COLO668 (cell line): ENCODE data around the gene EMID1.

Experiments used
- DNase-seq: peaks from one replicate; lab custom pipeline; 2025; ENCODE audit not compliant: unreplicated experiment; lab: John Stamatoyannopoulos, UW

The EMID1 gene

DNA sequence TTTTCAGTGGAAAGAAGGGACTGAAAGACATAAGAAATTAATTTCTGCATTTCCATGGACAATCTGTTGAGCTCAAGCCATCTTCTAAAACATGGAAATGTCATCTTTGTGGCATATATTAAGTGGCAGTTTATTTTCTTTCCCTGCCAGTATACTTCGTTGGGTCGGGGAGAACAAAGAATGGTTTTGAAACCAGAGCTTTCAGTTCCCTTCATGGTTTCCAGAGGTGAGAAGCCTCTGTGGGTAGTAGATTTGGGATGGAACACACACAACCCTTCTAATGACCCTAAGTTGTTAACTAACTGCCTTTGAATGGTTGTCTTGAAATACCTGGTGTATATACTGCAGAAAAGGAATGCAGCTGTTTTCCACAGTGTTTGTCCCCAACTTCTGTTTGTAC is 83.1 kb downstream of the EMID1 start:
- DNase-seq: no peak

DNA sequence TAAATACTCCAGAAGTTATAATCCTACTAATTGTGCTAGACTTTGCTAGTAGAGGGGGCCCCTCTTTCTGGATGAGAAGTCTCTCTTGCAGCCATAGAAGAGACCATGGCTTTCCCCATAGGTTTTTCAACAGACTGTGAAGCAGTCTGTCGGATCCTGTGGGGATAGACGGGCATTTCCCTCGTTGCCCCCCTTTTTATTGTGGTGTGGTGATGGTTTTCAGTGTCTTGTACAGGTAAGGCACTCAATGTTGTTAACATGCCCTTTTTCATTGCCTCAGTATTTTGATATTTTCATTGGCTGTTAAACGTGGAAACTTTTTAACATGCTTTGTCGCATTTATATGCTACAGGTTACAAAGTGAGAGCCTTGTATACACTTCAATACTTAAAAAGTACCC is 84.4 kb downstream of the EMID1 start:
- DNase-seq: no peak

DNA sequence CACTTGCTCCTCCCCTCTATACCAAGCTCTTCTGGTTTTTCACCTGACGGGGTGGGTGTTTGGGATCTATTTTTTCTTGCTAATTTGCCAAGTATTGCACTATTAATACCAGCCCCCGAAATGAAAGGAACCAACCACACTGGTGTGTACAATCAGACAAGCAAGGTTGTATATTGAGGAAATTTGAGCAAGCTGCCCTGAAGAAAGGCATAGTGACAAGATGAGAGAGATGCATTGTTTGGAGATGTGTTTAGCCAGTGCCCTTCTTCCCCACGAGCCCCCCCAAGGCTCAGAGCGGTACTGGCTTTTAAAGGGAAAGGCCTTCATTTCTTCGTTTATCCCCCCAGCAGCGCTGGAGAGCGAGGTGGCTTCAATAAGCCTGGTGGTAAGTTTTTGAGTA is 85.5 kb downstream of the EMID1 start:
- DNase-seq: no peak

DNA sequence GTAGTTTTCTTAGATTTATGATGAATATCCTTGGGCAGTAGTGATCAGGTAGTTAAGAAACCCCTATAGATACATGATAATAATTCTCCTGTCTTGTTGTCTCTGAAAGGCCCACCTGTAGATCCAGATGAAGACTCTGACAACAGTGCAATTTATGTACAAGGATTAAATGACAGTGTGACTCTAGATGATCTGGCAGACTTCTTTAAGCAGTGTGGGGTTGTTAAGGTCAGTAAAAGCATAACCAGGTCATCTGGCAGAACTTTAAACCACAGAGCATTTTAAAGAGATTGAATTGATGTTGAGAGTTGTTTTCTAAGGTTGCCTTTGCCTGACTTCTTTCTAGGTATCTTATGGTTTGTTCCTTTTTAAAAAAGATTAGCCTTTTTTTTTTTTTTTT is 86.7 kb downstream of the EMID1 start:
- no peak for DNase-seq

DNA sequence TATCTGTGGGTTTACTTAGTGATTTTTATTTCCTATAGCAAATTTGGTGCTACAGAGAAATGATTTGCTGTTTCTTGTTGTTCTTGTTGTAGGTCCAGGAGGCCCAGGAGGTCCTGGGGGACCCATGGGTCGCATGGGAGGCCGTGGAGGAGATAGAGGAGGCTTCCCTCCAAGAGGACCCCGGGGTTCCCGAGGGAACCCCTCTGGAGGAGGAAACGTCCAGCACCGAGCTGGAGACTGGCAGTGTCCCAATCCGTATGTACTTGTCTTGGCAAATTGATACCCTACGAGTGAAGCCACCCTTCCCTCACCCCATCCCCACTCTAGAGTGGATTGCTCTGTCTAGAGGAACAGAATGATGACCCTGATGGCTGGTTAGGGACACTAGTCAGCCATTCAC is 92.9 kb downstream of the EMID1 start:
- DNase-seq: no peak

DNA sequence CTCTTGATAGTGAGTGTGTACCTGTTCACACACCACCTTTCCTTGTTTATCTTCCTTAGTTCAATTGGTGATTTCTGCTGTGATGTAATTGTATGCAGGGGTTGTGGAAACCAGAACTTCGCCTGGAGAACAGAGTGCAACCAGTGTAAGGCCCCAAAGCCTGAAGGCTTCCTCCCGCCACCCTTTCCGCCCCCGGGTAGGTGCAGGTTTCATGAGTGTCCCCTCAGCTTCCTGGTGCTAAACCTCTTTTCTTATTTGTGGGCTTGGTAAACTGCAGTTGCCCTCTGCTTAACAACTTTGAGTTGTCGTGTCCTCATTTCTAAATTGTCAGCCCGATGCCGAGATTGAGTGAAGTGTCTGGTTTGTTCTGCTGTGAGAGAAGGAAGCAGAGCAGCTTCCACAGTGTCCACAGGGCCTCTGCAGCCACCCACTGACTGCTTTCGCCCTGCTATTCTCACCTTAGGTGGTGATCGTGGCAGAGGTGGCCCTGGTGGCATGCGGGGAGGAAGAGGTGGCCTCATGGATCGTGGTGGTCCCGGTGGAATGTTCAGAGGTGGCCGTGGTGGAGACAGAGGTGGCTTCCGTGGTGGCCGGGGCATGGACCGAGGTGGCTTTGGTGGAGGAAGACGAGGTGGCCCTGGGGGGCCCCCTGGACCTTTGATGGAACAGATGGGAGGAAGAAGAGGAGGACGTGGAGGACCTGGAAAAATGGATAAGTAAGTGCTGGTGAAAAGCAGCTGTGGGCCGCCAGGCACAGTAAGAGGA is 93.6 kb downstream of the EMID1 start:
- no peak for DNase-seq

DNA sequence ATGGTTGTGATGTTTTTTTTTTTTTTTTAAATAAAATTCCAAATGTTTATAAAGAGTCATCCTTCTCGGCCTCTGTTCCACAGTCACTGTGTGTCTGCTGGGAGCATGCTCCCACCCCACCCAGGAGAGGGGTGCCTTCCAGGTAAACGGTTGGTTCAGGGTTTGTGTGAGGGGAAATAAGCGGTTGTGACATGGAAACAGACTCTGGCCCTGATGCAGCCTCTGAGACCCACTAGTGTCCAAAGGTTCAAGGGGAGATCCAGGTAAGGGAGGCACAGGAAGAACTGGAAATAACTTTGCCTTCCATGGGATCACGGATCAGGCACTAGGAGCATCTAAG is 94.7 kb downstream of the EMID1 start:
- no peak for DNase-seq

DNA sequence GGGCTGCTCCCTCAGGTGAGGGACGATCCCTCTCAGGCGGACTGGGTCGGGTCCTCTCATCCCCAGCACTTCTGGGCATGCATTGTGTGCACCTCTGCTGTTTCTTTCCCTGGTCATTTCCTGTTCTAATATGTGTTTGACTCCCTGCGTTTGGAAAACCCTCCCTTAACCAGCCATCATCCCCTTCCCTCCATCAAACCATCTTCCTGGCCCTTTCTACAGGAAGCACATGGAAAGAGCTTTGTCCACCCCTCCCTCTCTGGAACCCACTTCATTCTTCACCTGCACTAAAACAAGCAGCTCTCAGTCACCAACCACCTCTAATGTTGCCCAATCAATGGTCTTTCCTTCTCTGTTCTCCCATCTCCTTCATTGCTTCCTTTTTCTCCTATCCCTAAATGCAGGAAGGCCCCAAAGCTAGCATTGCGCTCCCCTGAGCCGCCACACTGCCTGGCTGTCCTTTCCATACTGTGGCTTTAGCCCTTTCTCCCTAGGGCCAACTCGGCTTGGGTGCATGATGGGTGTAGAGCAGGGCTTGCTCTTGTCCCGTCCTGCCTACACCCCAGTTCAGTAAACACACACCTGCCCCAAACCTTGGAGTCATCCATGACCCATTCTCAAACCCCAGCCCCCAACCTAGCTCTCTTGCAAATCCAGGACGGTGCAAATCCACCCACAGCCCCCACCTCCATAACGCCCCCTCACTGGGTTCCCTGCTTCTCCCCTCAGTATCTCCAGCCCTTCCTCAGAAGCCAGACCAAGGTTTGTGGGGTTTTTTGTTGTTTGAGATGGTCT is 95.3 kb downstream of the EMID1 start:
- no peak for DNase-seq

DNA sequence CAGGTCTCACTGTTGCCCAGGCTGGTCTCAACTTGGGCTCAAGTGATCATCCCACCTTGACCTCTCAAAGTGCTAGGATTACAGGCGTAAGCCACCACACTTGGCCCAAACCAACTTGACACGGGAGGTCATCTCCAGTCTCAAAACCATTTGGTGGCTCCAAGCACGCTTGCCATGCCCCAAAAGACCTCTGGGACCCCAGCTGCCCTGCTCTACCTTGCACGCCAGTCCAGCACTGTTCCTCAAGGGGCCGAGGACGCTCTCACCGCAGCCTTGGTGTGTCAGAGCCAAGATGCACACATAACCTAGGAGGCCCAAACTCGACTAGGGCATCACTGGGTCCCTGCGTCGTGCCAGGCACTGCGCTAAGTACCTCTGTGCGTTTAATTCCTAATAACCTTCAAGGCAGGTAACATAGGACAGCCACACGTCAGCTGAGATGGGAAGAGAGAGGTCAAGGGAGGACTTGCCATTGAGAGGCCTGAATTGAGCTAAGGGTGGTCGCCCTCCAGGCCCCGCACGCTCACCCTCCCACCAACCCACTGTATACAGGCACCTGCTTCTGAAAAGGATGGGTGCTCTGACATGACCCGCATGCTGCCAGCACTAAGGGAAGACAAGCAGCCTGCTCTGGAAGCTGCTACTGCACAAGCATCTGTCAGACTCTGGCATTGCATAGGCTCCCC is 96.2 kb downstream of the EMID1 start:
- no peak for DNase-seq

DNA sequence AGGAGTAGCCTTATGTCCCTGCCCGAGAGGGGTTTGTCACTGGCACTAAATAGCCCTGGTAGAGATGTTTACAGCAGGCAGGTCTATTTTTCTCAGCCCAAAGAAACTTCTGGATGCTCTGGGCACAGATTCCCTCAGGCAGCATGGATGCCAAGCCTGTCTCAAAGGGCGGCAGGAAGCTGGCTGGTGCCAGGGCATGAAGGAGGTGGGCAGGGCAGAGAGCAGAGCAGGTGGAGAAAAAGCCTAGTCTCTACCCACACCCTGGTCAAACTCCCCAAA is 96.6 kb downstream of the EMID1 start:
- no peak for DNase-seq

DNA sequence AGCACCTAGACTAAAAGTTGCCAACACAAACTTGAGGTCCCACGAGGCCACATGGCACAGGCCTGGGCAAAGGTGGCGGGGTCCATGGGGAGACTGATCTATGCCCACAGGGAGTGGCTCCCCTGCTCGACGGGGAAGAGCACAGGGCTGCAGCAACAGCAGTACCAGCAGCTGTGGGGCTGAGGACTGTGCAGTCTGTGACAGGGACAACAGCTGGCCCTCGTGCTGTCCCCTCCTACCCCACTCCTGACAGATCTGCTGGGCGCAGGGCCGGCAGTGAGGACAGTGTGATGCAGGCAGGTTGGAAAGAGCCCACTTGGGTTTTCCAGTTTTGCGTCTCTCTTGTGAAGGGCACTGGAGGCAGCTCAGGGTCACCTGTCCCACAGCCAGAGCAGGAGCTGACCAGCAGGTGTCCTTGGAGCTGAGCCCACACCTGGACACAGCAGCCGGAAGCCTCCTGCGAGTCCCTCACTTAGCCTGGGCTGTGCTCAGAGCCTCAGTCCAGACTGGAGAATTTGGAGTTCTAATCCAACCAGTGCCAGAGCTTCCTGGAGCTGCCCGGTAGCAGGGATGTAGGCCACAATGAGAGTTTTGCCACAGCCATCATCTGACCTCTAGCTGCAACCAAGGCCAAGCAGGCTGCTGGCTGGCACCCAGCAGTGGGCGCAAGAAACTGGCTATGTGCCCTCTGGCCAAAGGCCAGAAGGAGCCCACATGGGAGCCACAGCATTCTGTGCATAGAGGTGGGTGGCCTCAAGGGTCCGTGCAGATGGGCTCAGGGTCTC is 97.2 kb downstream of the EMID1 start:
- no peak for DNase-seq

DNA sequence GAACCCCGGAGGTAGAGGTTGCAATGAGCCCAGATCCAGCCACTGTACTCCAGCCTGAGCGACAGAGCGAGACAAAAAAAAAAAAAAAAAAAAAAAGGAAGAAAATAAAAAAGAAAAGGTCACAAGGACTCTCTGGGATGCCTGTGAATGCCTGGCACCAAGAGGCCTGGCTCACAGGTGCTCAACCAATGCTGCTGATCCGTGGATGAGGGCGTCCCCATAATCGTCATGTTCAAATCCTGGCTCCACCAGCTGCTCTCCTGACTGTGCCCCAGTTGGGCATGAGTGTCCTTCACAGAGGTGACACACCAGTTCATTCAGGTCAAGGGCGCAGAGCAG is 100.1 kb downstream of the EMID1 start:
- no peak for DNase-seq

DNA sequence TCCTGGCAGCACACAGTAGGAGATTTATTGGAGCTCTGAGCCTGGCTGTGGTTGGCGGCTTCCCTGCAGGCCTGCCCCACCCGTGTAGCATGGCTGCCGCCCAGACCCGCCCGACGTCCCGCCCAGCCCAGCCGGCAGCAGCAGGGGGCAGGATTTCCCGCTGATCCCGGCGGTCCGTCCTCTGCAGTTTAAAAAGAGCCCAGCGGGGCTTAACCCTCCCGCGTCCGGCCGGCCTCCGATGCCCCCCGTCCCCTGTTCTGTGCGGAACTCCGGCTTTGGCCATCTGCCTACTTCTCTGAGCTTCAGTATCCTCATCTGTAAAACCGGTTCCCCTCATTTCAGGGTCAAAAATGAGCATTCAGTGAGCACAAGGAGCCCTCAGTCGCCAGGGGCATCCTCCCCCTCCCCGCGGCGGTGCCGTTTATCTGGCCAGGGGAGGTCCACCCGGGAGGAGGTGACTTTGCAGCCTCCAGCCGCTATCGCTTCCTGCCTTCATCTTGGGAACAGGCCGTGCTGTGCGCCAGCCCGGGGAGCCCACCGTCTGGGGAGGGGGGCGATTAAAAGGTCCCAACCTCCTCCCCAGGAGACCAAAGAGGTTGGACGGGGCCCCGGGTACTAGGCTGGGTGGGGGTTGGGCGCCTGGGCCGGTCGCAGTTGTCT is 100.6 kb downstream of the EMID1 start, which contains the start of gene GAS2L1:
Gene GAS2L1, plus strand, starts transcription at position 476 of the 660 bp plus-strand sequence. CDS start 1,456 bp downstream, outside the sequence.
- peak; percentile 63 for DNase-seq

DNA sequence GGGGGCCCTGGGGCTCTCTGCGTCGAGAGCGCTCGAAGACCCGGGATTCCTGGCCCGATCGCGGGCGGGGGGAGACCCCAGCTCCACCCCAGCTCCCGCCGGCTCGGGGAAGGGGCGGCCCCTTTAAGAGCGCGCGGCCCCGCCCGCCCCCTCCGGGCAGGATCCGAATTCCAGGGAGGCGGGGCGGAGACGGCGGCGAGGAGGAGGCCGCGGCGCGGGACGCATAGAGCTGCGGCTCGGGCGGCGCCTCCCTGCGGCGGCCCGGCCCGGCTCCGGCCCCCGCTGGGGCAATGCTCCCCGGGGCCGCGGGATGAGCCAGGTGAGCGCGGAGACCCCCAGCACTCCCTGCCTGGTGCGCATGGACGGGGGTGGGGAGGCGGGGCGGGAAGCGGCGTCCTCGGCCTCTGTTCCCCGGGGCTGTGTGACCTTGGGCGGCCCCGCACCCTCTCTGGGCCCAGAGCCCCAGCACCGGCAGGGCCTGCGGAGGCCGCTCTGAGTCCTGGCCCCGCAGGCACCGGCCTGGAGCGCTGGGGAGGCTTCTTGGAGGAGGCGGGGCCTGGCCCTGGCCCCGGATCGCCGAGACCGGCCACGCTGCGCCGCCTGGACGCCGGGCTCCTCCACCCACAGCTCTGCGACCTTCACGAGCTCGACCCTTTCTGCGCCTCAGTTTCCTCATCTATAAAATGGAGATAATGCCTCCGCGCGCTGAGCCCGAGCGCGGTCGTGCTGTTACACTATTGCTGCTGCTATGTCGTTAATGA is 101.3 kb downstream of the EMID1 start:
- peak; percentile 73 for DNase-seq

DNA sequence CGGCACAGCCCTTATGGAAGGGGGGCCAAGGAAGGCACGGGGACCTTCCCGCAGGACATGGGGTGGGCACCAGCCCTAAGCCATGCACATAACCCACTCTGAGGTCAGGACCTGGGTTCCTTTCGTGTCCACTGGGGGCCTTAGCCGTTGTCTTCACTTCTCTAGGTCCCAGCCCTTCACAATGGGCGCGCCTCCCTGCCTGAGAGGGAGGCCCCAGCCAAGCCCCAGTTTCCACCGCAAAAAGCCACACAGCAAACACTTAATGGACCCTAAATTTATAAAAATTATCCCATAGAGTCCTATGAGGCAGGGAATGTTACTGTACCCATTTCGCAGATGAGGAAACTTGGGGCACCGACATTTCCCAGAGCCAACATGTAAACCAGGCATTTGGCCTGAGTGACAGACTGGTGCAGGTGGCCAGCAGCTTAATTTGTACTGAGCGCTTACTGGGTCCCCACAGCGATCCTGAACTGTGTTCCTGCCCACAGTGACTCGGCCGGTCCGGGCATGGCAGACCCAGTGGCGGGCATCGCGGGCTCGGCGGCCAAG is 102.0 kb downstream of the EMID1 start:
- DNase-seq: no peak

DNA sequence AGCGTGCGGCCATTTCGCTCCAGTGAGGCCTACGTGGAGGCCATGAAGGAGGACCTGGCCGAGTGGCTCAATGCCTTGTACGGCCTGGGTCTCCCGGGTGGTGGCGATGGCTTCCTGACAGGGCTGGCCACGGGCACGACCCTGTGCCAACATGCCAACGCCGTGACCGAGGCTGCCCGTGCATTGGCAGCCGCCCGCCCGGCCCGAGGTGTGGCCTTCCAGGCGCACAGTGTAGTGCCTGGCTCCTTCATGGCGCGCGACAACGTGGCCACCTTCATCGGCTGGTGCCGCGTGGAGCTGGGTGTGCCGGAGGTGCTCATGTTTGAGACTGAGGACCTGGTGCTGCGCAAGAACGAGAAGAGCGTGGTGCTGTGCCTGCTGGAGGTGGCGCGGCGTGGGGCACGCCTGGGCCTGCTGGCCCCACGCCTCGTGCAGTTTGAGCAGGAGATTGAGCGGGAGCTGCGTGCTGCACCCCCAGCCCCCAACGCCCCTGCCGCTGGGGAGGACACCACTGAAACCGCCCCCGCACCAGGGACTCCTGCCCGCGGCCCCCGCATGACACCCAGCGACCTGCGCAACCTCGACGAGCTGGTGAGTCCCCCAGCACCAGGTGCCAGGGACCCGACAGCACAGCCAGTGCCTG is 102.6 kb downstream of the EMID1 start:
- no peak for DNase-seq

DNA sequence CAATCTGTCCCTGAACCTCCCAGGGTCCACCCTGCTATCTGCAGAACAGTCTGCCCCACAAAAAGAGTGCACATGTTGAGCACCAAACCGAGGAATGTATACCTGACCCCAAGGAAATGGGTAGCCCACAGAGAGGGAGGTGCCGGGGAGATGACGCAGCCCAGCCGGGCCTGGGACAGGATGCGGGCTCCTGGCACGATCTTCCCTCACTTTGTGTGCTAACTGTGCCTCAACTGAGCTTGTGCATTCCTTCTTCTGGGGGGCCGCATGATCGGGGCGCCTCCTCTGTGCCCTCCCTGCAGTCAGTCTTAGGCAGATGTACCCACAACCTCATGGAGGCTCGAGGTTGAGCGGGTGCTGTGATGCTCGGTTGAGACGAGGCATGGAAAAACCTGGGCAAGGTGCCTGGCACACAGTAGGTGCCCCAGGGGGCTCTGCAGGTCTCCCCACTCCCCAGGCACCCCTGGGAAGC is 103.1 kb downstream of the EMID1 start:
- no peak for DNase-seq
